HG02759 (cell line): ENCODE measurements around the gene CASP6.
A peak's percentile ranks its signal among the peaks of the same experiment; 100 is the strongest.
"Not testable (repeated sequence)": the region's sequence is repeated elsewhere in the genome, so short reads cannot be mapped to it uniquely, and the experiment has no call there.

Experiments used
- ATAC-seq: cut with Tn5 transposase; IDR thresholded peaks from one replicate; pipeline ENCODE4 v1.9.1; 2021; ENCODE audit warnings: mild to moderate bottlenecking, moderate library complexity; ENCODE audit not compliant: unreplicated experiment

The CASP6 gene

DNA sequence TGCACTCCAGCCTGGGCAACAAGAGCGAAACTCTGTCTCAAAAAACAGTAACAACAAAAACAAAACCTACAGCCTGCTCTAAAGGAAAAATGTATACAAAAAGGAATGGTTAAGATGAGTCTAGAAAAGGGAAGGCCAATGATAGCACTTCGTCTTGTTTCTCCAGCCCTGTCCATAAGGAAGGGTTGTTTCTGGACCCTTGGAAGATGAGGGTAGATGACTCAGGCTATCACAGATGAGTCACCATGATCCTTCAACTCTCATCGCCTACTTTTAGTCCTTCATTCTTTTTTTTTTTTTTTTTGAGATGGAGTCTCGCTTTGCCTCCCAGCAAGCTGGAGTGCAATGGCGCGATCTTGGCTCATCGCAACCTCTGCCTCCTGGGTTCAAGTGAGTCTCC, 17.8 kb upstream of the CASP6 start:
- no peak for ATAC-seq

DNA sequence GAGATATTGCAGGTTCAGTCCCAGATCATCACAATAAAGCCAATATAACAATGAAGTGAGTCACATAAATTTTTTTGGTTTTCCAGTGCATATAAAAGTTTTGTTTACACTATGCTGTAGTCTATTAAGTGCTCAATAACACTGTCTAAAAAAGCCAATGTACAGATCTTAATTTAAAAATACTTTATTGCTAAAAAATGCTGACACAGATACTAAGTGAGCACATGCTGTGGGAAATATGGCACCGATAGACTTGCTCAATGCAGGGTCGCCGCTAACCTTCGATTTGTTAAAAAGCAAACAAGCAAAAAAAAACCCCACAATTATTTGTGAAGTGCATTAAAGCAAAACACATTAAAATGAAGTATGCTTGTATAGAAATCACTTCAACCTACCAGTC, 16.4 kb upstream of the CASP6 start:
- no peak for ATAC-seq

DNA sequence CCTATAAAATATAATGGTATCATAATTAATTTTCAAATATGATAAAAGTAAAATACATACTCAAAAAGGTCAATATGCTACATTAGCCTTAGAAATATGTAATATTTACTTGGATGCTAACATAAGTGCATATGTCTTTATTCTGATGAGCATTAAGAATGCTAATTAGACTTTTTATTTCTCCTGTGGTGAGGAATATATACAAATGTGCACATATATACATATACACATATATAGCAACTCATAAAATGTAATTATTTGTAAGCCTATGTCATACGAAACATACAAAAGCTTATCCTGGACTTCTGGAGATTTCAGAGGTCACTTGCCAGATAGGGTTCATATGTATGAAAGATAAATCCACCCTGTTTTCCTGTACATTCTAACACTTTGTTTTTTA, 15.5 kb upstream of the CASP6 start:
- ATAC-seq = no peak

GRCh38 chr4:109713500-109713899, 10.3 kb upstream of the CASP6 start:
- no peak for ATAC-seq

GRCh38 chr4:109708990-109709389, 5.7 kb upstream of the CASP6 start:
- peak; percentile 88 for ATAC-seq

- ATAC-seq = no peak
Measured at GRCh38 chr4:109708435-109708834, 5.2 kb upstream of the CASP6 start.

- ATAC-seq = no peak
Measured at GRCh38 chr4:109703664-109704361, 568 bp upstream of the CASP6 start.

- no peak for ATAC-seq
Measured at GRCh38 chr4:109701566-109702410, 1.5 kb downstream of the CASP6 start.

GRCh38 chr4:109699553-109700225, 3.6 kb downstream of the CASP6 start:
- ATAC-seq = no peak

DNA sequence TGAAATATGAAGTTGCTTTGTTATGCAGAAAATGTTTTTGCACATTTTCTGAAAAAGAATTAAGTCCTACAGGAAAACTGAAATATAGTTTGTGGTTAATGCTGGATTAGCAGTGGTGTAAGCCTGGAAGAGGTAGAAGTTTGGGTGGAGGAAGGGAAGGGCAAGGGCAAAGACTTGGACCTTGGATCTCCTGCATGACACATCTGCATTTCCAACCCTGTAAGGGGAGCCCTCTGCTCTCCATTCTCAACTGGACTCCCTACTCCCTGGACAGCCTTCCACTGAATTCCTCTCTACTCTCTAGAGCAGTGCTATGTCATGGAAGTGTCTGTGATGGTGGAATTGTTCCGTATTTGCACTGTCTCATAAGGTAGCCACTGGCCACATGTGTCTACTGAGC, 4.6 kb downstream of the CASP6 start:
- ATAC-seq = no peak

DNA sequence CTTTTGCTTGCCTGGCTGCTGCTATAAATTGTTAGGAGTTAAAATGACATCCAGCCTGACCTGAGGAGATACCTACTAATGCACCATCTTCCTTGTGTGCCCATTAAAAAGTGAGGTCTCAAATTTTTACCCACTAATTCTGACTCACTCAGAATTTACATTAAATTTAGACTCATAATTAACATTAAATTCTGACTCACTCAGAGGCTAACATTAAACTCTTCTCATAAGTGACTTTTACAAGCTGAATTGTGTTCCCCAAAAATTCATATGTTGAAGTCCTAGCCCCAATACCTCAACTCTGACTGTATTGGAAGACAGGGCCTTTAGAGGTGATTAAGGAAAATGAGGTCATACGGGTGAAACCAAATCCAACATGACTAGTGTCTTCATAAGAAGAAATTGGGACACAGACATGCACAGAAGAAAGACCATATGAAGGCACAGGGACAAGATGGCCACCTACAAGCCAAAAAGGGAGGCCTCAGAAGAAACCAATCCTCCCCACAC, 11.8 kb downstream of the CASP6 start:
- ATAC-seq = peak; percentile 3

- ATAC-seq = peak; percentile 85
Measured at GRCh38 chr4:109690690-109691410, 12.4 kb downstream of the CASP6 start.

DNA sequence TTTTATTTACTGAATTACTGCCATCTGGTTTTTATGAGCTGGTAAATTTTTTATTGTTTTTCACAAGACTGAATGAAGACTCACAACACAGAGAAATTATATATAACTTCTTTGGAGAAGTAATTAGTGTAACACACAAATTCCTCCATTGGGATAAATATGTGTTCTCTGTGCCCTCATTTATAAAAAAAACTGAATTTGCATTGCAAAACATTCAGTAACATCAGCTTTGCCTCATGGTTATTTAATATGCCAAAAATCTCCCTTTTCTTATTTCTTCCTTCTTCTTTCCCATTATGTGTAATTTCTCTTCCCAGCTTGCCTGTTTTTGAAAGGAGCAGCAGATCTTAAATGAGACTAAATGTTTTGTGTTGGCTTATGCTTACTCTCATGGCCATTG, 18.5 kb downstream of the CASP6 start:
- ATAC-seq = no peak

GRCh38 chr4:109683621-109684253, 19.5 kb downstream of the CASP6 start:
- ATAC-seq = no peak

- no peak for ATAC-seq
Measured at GRCh38 chr4:109682875-109683274, 20.4 kb downstream of the CASP6 start.

DNA sequence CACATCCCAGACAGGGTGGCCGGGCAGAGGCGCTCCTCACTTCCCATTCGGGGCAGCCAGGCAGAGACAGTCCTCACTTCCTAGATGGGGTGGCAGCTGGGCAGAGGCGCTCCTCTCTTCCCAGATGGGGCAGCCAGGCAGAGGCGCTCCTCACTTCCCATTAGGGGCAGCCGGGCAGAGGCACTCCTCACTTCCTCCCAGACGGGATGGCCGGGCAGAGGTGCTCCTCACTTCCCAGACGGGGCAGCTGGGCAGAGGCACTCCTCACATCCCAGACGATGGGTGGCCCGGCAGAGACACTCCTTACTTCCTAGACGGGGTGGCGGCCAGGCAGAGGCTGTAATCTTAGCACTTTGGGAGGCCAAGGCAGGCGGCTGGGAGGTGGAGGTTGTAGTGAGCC, 24.3 kb downstream of the CASP6 start:
- not testable (repeated sequence) for ATAC-seq

DNA sequence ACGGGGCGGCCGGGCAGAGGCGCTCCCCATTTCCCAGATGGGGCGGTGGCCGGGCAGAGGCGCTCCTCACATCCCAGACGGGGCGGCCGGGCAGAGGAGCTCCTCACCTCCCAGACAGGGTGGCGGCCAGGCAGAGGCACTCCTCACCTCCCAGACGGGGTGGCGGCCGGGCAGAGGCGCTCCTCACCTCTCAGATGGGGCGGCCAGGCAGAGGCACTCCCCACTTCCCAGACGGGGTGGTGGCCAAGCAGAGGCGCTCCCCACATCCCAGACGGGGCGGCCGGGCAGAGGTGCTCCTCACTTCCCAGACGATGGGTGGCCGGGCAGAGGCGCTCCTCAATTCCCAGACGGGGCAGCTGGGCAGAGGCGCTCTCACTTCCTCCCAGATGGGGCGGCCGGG, 24.8 kb downstream of the CASP6 start:
- ATAC-seq = not testable (repeated sequence)

GRCh38 chr4:109676886-109677285, 26.4 kb downstream of the CASP6 start:
- ATAC-seq = no peak

DNA sequence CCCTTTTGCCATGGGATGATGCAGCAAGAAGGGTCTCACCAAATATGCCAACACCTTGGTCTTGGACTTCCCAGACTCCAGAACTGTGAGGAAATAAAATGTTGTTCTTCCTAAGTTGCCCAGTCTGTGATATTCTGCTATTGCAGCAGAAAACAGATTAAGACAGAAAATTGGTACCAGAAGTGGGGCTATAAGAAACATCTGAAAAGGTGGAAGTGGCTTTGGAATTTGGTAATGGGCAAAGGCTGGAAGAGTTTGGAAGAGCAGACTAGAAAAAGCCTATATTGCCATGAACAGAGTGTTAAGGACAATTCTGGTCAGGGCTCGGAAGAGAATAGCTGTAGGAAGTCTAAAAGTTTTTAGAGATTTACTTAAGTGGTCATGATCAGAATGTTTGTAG, 27.4 kb downstream of the CASP6 start:
- ATAC-seq = no peak

GRCh38 chr4:109675181-109675580, 28.1 kb downstream of the CASP6 start:
- ATAC-seq = no peak
